Panc1 (cell line): ENCODE results near the gene HHIP. TPM values are rescaled to one million over a fixed set of nuclear protein-coding genes. Genes with fewer than 3 reads are reported as not detected.

ENCODE experiments used
- ATAC-seq: fragments of 200-7000 bp; cut with Tn5 transposase; 2 replicates; pipeline ENCODE4 v1.9.1; 2020; ENCODE audit warnings: mild to moderate bottlenecking, moderate library complexity
- BruUV-seq: library from RNA; stranded (reverse); fragments of 400-500 nt; replicated peaks from 2 replicates; lab custom pipeline; 2021; lab: Mats Ljungman, UMichigan
- CTCF ChIA-PET: fragments of 300-600 bp; sonication (Branson Sonifier 250); formaldehyde crosslinking; loops from one replicate; lab custom pipeline; 2022; ENCODE audit warnings: antibody characterized with exemption; lab: Charles Lee
- POLR2A ChIA-PET: fragments of 300-600 bp; sonication (Branson Sonifier 250); formaldehyde crosslinking; loops from one replicate; lab custom pipeline; 2022; ENCODE audit warnings: antibody characterized with exemption; lab: Charles Lee
- DNase-seq: peaks from one replicate; pipeline ENCODE4 v3.0.0-alpha.2; 2010; ENCODE audit warnings: low read depth, low spot score
- H3K27ac ChIP-seq: 2 replicates; pipeline ENCODE4 v1.5.1; 2011; ENCODE audit warnings: mild to moderate bottlenecking, low read length, inconsistent platforms
- H3K27me3 ChIP-seq: fragments of 200-500 bp; sonication (Bioruptor generic); 2 replicates; pipeline ENCODE4 v1.6.0; 2014; ENCODE audit warnings: low read length, inconsistent platforms; ENCODE audit not compliant: control insufficient read depth, insufficient read depth
- H3K36me3 ChIP-seq: fragments of 200-500 bp; sonication (Bioruptor generic); 2 replicates; pipeline ENCODE4 v1.5.1; 2014; ENCODE audit warnings: inconsistent platforms, mild to moderate bottlenecking, low read length, moderate library complexity; ENCODE audit not compliant: control insufficient read depth, insufficient read depth
- H3K4me1 ChIP-seq: 2 replicates; pipeline ENCODE4 v1.5.1; 2011; ENCODE audit warnings: inconsistent platforms, mild to moderate bottlenecking, low read length, moderate library complexity; ENCODE audit not compliant: control insufficient read depth, insufficient read depth
- H3K4me3 ChIP-seq, 2 experiments: 2 replicates each; pipeline ENCODE4 v1.5.1; 2011 to 2012; ENCODE audit warnings: low read depth in 2 of 2, low read length in 2 of 2, mild to moderate bottlenecking in 2 of 2, inconsistent platforms in 1 of 2, moderate library complexity in 1 of 2
- H3K9me3 ChIP-seq: fragments of 200-500 bp; sonication (Bioruptor generic); 2 replicates; pipeline ENCODE4 v1.5.1; 2014; ENCODE audit warnings: low read depth, mild to moderate bottlenecking, inconsistent platforms, low read length, moderate library complexity; ENCODE audit not compliant: control insufficient read depth, insufficient read depth
- POLR2AphosphoS5 ChIP-seq: IDR thresholded peaks from 2 replicates; pipeline ENCODE4 v1.6.1; 2012; ENCODE audit warnings: mild to moderate bottlenecking, low read depth, low read length, moderate library complexity
- SIN3A ChIP-seq: IDR thresholded peaks from 2 replicates; pipeline ENCODE4 v1.6.1; 2012; ENCODE audit warnings: low read depth, mild to moderate bottlenecking, low read length, moderate library complexity, borderline replicate concordance; ENCODE audit not compliant: insufficient read depth
- TCF7L2 ChIP-seq: IDR thresholded peaks from 2 replicates; pipeline ENCODE4 v1.6.1; 2011; ENCODE audit warnings: mild to moderate bottlenecking, low read depth, low read length, inconsistent platforms
- in situ Hi-C: cut with HindIII; loops from 2 replicates; pipeline ENCODE4 v1.10.0; 2016; ENCODE audit warnings: low sequenced_read_pairs, low pct_unique_long_range_greater_than_20kb
- intact Hi-C: fragments of 100-400 bp; cut with micrococcal nuclease; formaldehyde crosslinking; loops from one replicate; pipeline ENCODE4 v1.10.0; 2022; ENCODE audit not compliant: unreplicated experiment
- total RNA-seq: library from RNA; stranded (reverse); gene quantifications from one replicate; pipeline ENCODE4 v1.2.1, GENCODE V29; 2021; ENCODE audit not compliant: unreplicated experiment
- TF ChIP-seq, protein P1 (sequence below): fragments of 450-650 bp; IDR thresholded peaks from 2 replicates; pipeline ENCODE4 v1.5.1; 2017; ENCODE audit warnings: mild to moderate bottlenecking
- TF ChIP-seq, protein P2 (sequence below), 2 experiments: IDR thresholded peaks; 2 replicates each; pipeline ENCODE4 v1.6.1; 2011 to 2012; ENCODE audit warnings: low read depth in 2 of 2, control low read depth in 1 of 2, low read length in 1 of 2, mild to moderate bottlenecking in 1 of 2, moderate library complexity in 1 of 2; ENCODE audit not compliant: insufficient read depth in 1 of 2

HHIP gene
- total RNA-seq, 1 experiment from 2014 or later = 0.08 TPM

DNA sequence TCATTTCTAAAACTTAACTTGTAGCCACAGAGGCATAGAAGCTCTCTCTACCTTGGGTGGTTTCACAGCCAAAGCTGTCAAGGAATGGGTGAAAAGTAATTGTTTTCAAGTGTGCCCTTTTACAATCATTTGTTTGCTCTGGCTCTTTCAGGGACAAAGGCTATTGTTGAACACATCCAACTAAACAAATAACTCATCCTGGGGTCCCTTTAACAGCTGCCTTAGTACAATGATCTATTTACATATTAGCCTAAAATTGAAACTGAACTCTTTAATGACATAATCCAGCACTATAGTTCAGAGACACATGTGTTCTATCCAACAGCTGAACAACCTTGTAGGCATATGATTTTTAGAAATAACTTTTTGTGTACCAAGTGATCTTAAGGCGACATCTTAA is 3.7 kb downstream of the HHIP start:
- Histone ChIP-seq H3K4me3 (no peak overlapping the region), H3K27me3 (peaks cover 3% of the 10 kb centered on the region), H3K9me3 (no peaks in the 10 kb centered on the region), H3K4me1 (no peaks in the 10 kb centered on the region; the same call in 1 of the 2 replicates), H3K27ac (no peak overlapping the region), H3K36me3 (no peaks in the 10 kb centered on the region)
- ChIA-PET CTCF (no interaction called here), POLR2A (no interaction called here)
- in situ Hi-C loops = no loop called here
- no peak for DNase-seq
- intact Hi-C loops = no loop called here
- no peak for ATAC-seq
- no peak for TF ChIP-seq POLR2AphosphoS5
- TF ChIP-seq, protein P1, sequence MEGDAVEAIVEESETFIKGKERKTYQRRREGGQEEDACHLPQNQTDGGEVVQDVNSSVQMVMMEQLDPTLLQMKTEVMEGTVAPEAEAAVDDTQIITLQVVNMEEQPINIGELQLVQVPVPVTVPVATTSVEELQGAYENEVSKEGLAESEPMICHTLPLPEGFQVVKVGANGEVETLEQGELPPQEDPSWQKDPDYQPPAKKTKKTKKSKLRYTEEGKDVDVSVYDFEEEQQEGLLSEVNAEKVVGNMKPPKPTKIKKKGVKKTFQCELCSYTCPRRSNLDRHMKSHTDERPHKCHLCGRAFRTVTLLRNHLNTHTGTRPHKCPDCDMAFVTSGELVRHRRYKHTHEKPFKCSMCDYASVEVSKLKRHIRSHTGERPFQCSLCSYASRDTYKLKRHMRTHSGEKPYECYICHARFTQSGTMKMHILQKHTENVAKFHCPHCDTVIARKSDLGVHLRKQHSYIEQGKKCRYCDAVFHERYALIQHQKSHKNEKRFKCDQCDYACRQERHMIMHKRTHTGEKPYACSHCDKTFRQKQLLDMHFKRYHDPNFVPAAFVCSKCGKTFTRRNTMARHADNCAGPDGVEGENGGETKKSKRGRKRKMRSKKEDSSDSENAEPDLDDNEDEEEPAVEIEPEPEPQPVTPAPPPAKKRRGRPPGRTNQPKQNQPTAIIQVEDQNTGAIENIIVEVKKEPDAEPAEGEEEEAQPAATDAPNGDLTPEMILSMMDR = no peak
- no peak for TF ChIP-seq SIN3A
- no peak for TF ChIP-seq TCF7L2
- TF ChIP-seq, protein P2, sequence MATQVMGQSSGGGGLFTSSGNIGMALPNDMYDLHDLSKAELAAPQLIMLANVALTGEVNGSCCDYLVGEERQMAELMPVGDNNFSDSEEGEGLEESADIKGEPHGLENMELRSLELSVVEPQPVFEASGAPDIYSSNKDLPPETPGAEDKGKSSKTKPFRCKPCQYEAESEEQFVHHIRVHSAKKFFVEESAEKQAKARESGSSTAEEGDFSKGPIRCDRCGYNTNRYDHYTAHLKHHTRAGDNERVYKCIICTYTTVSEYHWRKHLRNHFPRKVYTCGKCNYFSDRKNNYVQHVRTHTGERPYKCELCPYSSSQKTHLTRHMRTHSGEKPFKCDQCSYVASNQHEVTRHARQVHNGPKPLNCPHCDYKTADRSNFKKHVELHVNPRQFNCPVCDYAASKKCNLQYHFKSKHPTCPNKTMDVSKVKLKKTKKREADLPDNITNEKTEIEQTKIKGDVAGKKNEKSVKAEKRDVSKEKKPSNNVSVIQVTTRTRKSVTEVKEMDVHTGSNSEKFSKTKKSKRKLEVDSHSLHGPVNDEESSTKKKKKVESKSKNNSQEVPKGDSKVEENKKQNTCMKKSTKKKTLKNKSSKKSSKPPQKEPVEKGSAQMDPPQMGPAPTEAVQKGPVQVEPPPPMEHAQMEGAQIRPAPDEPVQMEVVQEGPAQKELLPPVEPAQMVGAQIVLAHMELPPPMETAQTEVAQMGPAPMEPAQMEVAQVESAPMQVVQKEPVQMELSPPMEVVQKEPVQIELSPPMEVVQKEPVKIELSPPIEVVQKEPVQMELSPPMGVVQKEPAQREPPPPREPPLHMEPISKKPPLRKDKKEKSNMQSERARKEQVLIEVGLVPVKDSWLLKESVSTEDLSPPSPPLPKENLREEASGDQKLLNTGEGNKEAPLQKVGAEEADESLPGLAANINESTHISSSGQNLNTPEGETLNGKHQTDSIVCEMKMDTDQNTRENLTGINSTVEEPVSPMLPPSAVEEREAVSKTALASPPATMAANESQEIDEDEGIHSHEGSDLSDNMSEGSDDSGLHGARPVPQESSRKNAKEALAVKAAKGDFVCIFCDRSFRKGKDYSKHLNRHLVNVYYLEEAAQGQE (IDR thresholded peaks at IDR 0.05; ENCODE audit: insufficient read depth in 1 of 2, low read depth in 2 of 2, low read length in 1 of 2) = no peak
- no TSS peak for BruUV-seq

DNA sequence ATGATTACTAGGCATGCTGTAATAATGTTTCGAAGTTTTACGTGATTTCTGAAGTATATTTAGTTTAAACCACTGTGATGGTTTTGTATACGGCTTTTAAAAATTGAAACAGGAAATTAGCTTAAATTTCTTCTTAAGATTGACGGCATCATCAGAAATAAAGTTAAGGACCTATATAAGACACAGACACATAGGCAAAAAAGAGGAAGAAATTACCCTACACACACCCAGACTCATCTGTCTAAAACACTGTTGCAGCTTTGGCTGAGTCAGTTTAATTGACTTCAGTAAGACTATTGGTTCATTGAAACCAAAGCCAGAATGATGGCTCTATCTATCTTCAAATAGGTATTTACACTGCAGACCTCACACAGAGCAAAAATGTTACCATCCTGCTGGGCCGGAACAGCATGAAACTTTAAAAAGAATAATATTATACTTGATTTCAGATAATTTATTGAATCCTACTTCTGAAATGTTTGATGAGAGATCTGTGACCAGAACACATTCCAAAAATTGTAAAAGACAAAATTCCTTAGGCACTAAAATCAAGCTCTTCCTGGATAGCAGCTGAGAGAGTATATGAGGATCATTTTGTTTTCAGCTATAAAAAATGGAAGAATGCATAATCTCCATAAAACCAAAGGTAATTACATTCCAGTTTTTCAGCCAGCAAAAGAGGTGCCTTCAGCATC is 4.5 kb downstream of the HHIP start:
- in situ Hi-C loops (no loop called here), intact Hi-C loops (no loop called here)
- H3K4me1 ChIP-seq = no peaks in the 10 kb centered on the region; the same call in 1 of the 2 replicates
- ChIA-PET CTCF (no interaction called here), POLR2A (no interaction called here)
- no TSS peak for BruUV-seq
- no peak overlapping the region for H3K27ac ChIP-seq
- H3K27me3 ChIP-seq = peaks cover 3% of the 10 kb centered on the region
- no peak for DNase-seq
- no peak for TF ChIP-seq TCF7L2
- TF ChIP-seq POLR2AphosphoS5 = no peak
- TF ChIP-seq, protein P1 = no peak
- TF ChIP-seq, protein P2 (IDR thresholded peaks at IDR 0.05; ENCODE audit: insufficient read depth in 1 of 2, low read depth in 2 of 2, low read length in 1 of 2) = no peak
- TF ChIP-seq SIN3A = no peak
- H3K4me3 ChIP-seq = no peak overlapping the region
- no peaks in the 10 kb centered on the region for H3K9me3 ChIP-seq
- no peak for ATAC-seq
- no peaks in the 10 kb centered on the region for H3K36me3 ChIP-seq
